GM19463 (cell line): ENCODE results near the gene TREML2.

ENCODE experiments used
- ATAC-seq: cut with Tn5 transposase; IDR thresholded peaks from one replicate; pipeline ENCODE4 v1.9.1; 2021; ENCODE audit warnings: mild to moderate bottlenecking, moderate library complexity; ENCODE audit not compliant: unreplicated experiment

TREML2 gene

DNA sequence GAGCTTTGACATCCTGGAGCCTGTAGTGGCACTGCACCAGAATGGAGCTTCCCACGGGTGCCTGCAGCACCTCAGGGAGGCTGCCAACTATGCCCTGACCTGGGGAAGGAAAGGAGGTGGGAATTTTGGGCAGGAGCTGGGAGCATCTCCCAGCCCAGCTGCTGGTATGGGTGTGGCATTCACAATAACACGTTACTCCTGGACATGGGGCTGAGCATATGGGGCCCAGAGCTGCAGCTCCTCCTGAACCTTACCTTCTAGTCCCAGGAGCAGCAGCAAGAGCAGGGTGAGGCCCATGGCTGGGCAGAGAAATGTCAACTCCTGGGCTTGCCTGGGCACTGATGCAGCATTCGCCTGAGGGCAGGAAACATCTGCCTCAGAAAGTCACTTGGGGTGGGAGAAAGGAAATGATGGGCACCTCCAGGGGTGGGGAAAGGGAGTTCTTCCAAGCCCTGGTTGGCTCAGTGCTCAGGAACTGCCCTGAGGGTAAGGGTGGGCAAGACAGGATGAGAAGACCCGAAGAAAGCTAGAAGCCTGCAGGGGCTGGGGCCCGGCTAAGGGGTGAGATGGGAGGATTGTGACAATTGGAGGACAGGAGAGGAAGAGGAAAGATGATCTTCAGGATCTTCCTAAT lies 46.8 kb downstream of the TREML2 start, which contains the start of gene TREML1:
Gene TREML1 (minus strand): TSS at position 356 of the 634 bp plus-strand sequence. CDS start 59 bp downstream, at position 297.
- no peak for ATAC-seq

GRCh38 chr6:41153451-41153850 lies 47.5 kb downstream of the TREML2 start:
- no peak for ATAC-seq

- ATAC-seq = no peak
Observed at GRCh38 chr6:41150671-41151070, 50.3 kb downstream of the TREML2 start.

DNA sequence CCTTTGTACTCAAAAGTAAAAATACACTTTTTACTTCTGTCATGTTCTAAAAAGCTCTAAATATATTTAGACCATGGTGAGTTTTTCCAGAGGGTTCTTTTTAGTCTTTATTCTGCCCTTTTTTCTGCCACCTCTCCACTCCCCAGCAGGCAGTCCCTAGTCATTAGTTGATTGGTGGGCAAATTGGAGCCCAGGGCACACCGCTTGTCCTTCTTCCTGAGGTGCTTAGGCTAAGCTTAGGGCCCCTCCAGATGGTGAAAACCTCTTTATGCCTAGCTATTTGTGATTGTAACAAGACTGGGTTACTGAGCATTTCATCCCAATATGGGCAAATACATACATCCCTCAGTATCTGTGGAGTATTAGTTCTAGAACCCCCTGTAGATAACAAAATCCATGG lies 53.0 kb downstream of the TREML2 start:
- no peak for ATAC-seq
